GM21529 (cell line): Measurements from ENCODE around the gene TRAFD1.
A peak's percentile ranks its signal among the peaks of the same experiment; 100 is the strongest.
"Not testable (repeated sequence)": the region's sequence is repeated elsewhere in the genome, so short reads cannot be mapped to it uniquely, and the experiment has no call there.

Source experiments
- ATAC-seq: cut with Tn5 transposase; IDR thresholded peaks from one replicate; pipeline ENCODE4 v1.9.1; 2021; ENCODE audit not compliant: unreplicated experiment

Gene TRAFD1, protein sequence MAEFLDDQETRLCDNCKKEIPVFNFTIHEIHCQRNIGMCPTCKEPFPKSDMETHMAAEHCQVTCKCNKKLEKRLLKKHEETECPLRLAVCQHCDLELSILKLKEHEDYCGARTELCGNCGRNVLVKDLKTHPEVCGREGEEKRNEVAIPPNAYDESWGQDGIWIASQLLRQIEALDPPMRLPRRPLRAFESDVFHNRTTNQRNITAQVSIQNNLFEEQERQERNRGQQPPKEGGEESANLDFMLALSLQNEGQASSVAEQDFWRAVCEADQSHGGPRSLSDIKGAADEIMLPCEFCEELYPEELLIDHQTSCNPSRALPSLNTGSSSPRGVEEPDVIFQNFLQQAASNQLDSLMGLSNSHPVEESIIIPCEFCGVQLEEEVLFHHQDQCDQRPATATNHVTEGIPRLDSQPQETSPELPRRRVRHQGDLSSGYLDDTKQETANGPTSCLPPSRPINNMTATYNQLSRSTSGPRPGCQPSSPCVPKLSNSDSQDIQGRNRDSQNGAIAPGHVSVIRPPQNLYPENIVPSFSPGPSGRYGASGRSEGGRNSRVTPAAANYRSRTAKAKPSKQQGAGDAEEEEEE

GRCh38 chr12:112125250-112125999, at the start of gene TRAFD1:
TSS of gene TRAFD1 (plus strand) at chr12:112125560. CDS start at chr12:112130523, 4,963 bp downstream.
- peak; percentile 95 for ATAC-seq

GRCh38 chr12:112087055-112087850, 38.1 kb upstream of the TRAFD1 start:
- ATAC-seq, result no peak

- ATAC-seq, result no peak
Measured at GRCh38 chr12:112087851-112088250, 37.5 kb upstream of the TRAFD1 start.

DNA sequence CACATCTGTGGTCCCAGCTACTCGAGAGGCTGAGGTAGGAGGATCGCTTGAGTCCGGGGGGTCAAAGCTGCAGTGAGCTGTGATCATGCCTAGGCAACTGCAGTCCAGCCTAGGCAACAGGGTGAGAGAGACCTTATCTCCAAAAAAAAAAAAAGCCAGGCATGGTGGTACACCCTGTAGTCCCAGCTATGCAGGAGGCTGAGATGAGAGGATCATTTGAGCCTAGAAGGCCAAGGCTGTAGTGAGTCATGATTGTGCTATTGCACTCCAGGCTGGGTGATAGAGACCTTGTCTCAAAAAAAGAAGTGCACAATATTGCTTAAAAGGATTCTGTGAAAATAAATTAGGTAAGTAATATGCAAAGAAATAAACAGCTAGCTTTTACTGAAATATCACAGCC, 33.8 kb upstream of the TRAFD1 start:
- no peak for ATAC-seq

DNA sequence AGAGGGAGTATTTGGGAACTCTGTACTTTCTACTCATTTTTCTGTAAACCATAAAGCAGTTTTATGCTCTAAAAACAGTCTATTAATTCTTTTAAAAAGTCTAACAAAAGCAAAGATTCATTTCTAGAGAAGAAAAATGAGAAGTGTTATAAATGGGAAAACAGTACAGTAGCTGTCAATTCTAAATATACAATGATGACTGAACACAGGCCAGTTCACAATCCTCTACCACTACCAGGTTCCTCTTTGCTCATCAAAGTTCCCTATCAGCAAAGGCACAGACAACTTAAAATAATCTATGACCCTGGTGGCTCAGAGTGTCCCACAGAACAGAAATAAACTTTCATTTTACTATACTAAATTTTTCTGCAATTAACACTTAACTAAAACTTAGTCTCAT, 29.3 kb upstream of the TRAFD1 start:
- peak; percentile 89 for ATAC-seq

GRCh38 chr12:112096667-112097066, 28.7 kb upstream of the TRAFD1 start:
- no peak for ATAC-seq

DNA sequence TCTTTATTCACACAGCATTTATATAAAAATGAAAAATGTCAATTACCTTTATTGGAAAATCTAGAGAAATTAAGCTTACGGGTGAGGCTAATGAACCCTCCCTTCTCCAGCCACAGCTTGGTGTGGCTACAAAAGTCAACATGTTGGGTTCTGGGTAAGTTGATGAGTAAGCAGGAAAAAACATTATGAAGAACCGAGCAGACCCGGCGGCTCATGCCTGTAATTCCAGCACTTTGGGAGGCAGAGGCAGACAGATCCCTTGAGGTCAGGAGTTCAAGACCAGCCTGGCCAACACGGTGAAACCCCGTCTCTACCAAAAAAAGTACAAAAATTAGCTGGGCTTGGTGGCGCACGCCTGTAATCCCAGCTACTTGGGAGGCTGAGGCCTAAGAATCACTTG, 27.7 kb upstream of the TRAFD1 start:
- ATAC-seq, result no peak

GRCh38 chr12:112100500-112100899, 24.9 kb upstream of the TRAFD1 start:
- ATAC-seq, result not testable (repeated sequence)

GRCh38 chr12:112102127-112102526, 23.2 kb upstream of the TRAFD1 start:
- no peak for ATAC-seq

DNA sequence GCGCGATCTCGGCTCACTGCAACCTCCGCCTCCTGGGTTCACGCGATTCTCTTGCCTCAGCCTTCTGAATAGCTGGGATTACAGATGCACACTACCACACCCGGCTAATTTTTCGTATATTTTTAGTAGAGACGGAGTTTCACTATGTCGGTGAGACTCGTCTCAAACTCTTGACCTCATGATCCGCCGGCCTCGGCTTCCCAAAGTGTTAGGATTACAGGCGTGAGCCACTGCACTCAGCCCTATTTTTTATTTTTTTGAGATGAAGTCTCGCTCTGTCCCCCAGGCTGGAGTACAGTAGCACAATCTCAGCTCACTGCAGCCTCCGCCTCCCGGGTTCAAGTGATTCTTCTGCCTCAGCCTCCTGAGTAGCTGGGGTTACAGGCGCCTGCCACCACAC, 22.6 kb upstream of the TRAFD1 start:
- not testable (repeated sequence) for ATAC-seq

GRCh38 chr12:112103758-112104503, 21.4 kb upstream of the TRAFD1 start:
- ATAC-seq, result no peak

- no peak for ATAC-seq
Measured at GRCh38 chr12:112105891-112106290, 19.5 kb upstream of the TRAFD1 start.

DNA sequence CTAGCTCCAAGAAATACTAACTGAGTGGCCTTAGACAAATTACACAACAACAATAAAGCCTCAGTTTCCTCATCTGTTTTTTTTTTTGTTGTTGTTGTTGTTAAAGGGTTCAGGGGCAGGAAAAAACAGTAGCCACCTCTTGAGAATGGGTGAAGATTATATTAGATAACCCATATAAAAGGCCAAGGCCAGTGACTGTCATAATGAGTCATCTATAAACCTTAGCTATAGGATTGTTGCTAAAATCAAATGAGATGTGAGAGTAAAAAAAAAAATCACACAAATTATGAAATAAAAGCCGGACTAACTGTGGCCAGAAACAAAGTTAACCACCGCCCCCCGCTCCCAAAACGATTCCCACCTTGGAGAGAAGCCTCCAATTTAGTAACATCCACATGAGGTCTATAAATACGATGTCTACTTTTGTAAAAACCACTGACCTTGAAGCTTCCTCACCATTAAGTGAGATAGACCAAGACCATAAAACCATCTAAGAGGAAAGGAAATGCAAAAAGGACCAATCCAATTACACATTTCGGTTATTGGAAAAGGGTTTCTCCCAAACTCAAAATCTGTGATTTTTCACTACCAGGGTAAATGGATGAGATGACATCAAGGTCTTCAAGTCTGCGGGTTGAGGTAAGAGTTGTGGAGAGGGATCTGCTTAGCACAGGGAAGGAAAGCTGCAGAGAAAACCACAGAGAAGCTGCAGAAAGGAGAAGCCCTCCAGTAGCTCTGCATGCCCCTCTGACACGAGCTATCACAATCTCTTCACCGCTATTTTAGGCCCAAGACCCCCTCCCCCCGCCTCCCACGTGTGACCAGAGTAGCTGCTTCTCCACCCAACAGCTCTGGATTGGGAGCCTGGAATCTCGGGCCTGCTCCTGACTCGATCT, 17.8 kb upstream of the TRAFD1 start:
- no peak for ATAC-seq

DNA sequence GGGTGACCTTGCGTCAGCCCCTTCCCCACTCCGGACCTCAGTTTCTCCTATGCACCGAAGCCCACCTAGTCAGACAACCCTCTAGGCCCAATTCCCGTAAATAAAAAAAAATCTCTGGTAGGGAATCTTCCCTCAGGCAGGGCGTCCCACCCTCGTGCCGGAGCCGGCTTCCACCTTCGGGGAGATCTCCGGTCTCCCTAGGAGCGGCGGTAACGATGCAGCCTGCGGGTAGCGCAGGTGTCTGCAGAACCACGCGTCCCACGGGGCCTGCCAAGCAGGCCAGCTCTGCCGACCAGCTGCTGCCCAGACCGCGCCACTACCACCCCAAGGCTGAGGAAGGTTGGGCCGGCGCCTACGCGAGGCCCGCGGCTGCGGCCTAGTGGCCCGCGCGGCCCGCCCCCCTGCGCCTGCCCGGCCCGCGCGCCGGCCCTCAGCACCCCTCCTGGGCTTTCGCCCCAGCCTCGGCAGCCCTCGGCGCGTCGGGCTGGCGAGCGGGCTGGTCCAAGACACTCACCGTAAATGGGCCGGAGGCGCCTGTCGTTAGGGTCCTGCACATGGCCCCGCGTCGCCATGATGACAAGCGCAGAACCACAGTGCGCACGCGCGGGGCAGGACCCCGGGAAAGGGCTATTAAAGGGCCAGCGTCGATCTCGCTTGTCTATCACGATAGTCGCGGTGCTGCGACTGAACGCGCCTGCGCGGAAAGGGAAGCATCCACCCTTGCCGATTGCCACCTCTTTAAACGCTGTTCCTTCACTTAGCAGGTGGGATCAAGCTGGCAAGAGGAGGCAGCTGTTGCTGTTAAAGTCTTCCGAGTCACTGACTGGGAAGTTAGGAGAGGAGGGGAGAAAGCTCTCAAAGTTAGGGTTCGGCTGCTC, 16.9 kb upstream of the TRAFD1 start, which contains the start of gene NAA25:
TSS of gene NAA25 (minus strand) at position 582 of the 878 bp plus-strand sequence. CDS start at position 572, 10 bp downstream.
- peak; percentile 55 for ATAC-seq

- ATAC-seq, result not testable (repeated sequence)
Measured at GRCh38 chr12:112110787-112111662, 14.3 kb upstream of the TRAFD1 start.

DNA sequence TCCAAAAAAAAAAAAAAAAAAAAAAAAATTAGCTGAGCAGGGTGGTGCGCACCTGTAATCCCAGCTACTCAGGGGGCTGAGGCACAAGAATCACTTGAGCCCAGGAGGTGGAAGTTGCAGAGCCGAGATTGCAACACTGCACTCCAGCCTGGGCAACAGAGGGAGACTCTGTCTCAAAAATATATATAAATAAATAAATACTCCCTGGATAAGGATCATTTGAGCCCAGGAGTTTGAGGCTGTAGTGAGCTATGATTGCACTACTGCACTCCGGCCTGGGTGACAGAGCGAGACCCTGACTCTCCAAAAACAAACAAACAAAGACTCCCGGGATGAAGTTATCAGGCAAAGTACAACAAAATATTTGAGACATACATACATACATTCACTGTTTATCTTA, 13.4 kb upstream of the TRAFD1 start:
- no peak for ATAC-seq
